GM12875 (cell line): ENCODE results near the gene GSTM1.

ENCODE experiments used
- H3K4me3 ChIP-seq: one replicate; pipeline ENCODE4 v1.5.1; 2011; ENCODE audit warnings: low read depth, low read length, control low read depth
- CTCF ChIP-seq: IDR thresholded peaks from 2 replicates; pipeline ENCODE4 v1.5.1; 2011; ENCODE audit warnings: low read depth, mild to moderate bottlenecking, control low read depth, inconsistent platforms, low read length, moderate library complexity, borderline replicate concordance; ENCODE audit not compliant: insufficient read depth

GSTM1 gene

GRCh38 chr1:109714661-109715372, 27.2 kb downstream of the GSTM1 start:
- TF ChIP-seq CTCF = no peak
- H3K4me3 ChIP-seq = no peak overlapping the region

- no peak for TF ChIP-seq CTCF
- H3K4me3 ChIP-seq = no peak overlapping the region
Measured at GRCh38 chr1:109716121-109716520, 28.5 kb downstream of the GSTM1 start.

- H3K4me3 ChIP-seq = no peak overlapping the region
- TF ChIP-seq CTCF = no peak
Measured at GRCh38 chr1:109716570-109717090, 29.0 kb downstream of the GSTM1 start.

GRCh38 chr1:109717729-109718128, 30.1 kb downstream of the GSTM1 start:
- no peak overlapping the region for H3K4me3 ChIP-seq
- no peak for TF ChIP-seq CTCF

GRCh38 chr1:109718495-109718894, 30.9 kb downstream of the GSTM1 start:
- TF ChIP-seq CTCF = no peak
- H3K4me3 ChIP-seq = no peak overlapping the region

- TF ChIP-seq CTCF = no peak
- H3K4me3 ChIP-seq = no peak overlapping the region
Measured at GRCh38 chr1:109719337-109719837, 31.8 kb downstream of the GSTM1 start.

GRCh38 chr1:109721042-109721441, 33.4 kb downstream of the GSTM1 start:
- TF ChIP-seq CTCF = no peak
- H3K4me3 ChIP-seq = no peak overlapping the region
